ENCODE results near the gene CT45A1.
"Not testable (repeated sequence)": the region's sequence is repeated elsewhere in the genome, so short reads cannot be mapped to it uniquely, and the experiment has no call there.

The CT45A1 gene

GRCh38 chrX:135713795-135714194, 356 bp downstream of the CT45A1 start:
- DNase-seq (ENCODE audit: extremely low spot score): no peak
- CTCF ChIA-PET: no interaction called here
- no peak for TF ChIP-seq CTCF (IDR thresholded peaks at IDR 0.05; ENCODE audit: control extremely low read depth, extremely low read depth, low read depth, missing control alignments)
- POLR2A ChIA-PET: no interaction called here

GRCh38 chrX:135734666-135735065, 21.2 kb downstream of the CT45A1 start:
- POLR2A ChIA-PET: not testable (repeated sequence)

GRCh38 chrX:135737366-135738071, 24.1 kb downstream of the CT45A1 start:
- POLR2A ChIA-PET: no interaction called here
- TF ChIP-seq CTCF (IDR thresholded peaks at IDR 0.05; ENCODE audit: control extremely low read depth, extremely low read depth, low read depth, missing control alignments): no peak
- CTCF ChIA-PET: no interaction called here

More at GRCh38 chrX:135734666-135735065, 21.2 kb downstream of the CT45A1 start:
- DNase-seq (ENCODE audit: extremely low spot score): not testable (repeated sequence)
- CTCF ChIA-PET: interaction anchor here (0.6 kb wide), 1 partner anchor 226 kb away, joined by 3 read pairs; no protein-coding TSS in a partner anchor

GRCh38 chrX:135740681-135741149, 27.3 kb downstream of the CT45A1 start:
- CTCF ChIA-PET: interaction anchor here (0.9 to 1.9 kb wide), 3 partner anchors 61 to 356 kb away, joined by 3 to 5 read pairs (median 3); no protein-coding TSS in a partner anchor
- peak; percentile 45 for DNase-seq (ENCODE audit: extremely low spot score)
- peak; percentile 40 for TF ChIP-seq CTCF (IDR thresholded peaks at IDR 0.05; ENCODE audit: control extremely low read depth, extremely low read depth, low read depth, missing control alignments)
- POLR2A ChIA-PET: no interaction called here

More at GRCh38 chrX:135737366-135738071, 24.1 kb downstream of the CT45A1 start:
- no peak for DNase-seq (ENCODE audit: extremely low spot score)

GRCh38 chrX:135741192-135741715, 27.8 kb downstream of the CT45A1 start:
- CTCF ChIA-PET: interaction anchor here (1.0 to 1.9 kb wide), 2 partner anchors 61 to 191 kb away, joined by 3 to 5 read pairs; no protein-coding TSS in a partner anchor
- POLR2A ChIA-PET: no interaction called here
- no peak for TF ChIP-seq CTCF (IDR thresholded peaks at IDR 0.05; ENCODE audit: control extremely low read depth, extremely low read depth, low read depth, missing control alignments)
- DNase-seq (ENCODE audit: extremely low spot score): no peak

- POLR2A ChIA-PET; DNase-seq (ENCODE audit: extremely low spot score); CTCF ChIA-PET: not testable (repeated sequence)
These were observed 31.3 kb downstream of the CT45A1 start for GRCh38 chrX:135744739-135745138.

GRCh38 chrX:135768091-135768490, 54.7 kb downstream of the CT45A1 start, which contains the start of gene CT45A3:
Gene CT45A3, minus strand, starts transcription at chrX:135768191. Its CDS starts 3,747 bp downstream, at chrX:135764444.
- CTCF ChIA-PET; POLR2A ChIA-PET; DNase-seq (ENCODE audit: extremely low spot score): not testable (repeated sequence)
